ENCODE measurements around the gene GABBR2. TPM values are rescaled to one million over a fixed set of nuclear protein-coding genes. Genes with fewer than 3 reads are reported as not detected.
"Not testable (repeated sequence)": the region's sequence is repeated elsewhere in the genome, so short reads cannot be mapped to it uniquely, and the experiment has no call there.

The GABBR2 gene
- total RNA-seq, 1 experiment from 2014 or later = 0.76 TPM

DNA sequence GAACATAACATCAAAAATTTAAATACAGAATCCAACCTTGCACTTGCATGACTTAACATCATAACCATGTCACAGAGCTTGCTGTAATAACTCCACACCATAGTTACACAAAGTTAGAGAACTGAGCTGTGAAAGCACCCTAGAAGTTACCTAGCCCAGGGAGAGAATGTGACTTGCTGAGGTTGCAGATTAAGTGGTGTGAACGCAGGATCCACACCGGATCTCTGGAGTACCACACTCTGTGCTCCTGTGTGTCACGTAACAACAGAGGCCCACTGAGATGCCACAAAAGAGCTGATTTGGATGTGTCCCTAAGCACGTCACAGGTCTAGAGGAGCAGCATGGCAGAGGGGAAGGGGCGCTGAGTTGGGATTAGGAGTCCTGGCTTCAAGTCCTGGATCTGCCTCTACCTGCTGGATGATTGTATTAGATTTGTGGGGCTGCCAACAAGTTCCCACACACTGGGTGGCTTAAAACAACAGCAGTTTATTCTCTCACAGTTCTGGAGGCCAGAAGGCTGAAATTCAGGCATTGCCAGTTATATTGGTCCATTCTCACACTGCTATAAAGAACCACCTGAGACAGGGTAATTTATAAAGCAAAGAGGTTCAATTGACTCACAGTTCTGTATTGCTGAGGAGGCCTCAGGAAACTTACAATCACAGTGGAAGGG is 240.0 kb downstream of the GABBR2 start:
- H3K4me3 ChIP-seq = no peak overlapping the region
- H4K20me1 ChIP-seq (ENCODE audit: insufficient read depth) = no peaks in the 10 kb centered on the region
- H3K36me3 ChIP-seq (ENCODE audit: low read depth) = no peaks in the 10 kb centered on the region
- no peak overlapping the region for H3K4me2 ChIP-seq
- TF ChIP-seq, protein P1, sequence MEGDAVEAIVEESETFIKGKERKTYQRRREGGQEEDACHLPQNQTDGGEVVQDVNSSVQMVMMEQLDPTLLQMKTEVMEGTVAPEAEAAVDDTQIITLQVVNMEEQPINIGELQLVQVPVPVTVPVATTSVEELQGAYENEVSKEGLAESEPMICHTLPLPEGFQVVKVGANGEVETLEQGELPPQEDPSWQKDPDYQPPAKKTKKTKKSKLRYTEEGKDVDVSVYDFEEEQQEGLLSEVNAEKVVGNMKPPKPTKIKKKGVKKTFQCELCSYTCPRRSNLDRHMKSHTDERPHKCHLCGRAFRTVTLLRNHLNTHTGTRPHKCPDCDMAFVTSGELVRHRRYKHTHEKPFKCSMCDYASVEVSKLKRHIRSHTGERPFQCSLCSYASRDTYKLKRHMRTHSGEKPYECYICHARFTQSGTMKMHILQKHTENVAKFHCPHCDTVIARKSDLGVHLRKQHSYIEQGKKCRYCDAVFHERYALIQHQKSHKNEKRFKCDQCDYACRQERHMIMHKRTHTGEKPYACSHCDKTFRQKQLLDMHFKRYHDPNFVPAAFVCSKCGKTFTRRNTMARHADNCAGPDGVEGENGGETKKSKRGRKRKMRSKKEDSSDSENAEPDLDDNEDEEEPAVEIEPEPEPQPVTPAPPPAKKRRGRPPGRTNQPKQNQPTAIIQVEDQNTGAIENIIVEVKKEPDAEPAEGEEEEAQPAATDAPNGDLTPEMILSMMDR (conservative IDR thresholded peaks at IDR 0.05) = no peak
- TF ChIP-seq EZH2 (IDR thresholded peaks at IDR 0.05; ENCODE audit: low read depth) = no peak
- H3F3A ChIP-seq (ENCODE audit: insufficient read depth, low read depth) = no peaks in the 10 kb centered on the region
- no peaks in the 10 kb centered on the region for H3K9me2 ChIP-seq (ENCODE audit: insufficient read depth)
- H2AFZ ChIP-seq = no peak overlapping the region
- no peak overlapping the region for H3K27ac ChIP-seq
- H3K27me3 ChIP-seq (ENCODE audit: insufficient read depth, low read depth) = no peaks in the 10 kb centered on the region
- H3K9me3 ChIP-seq (ENCODE audit: insufficient read depth, low read depth) = no peaks in the 10 kb centered on the region; the same call in 1 of the 2 replicates
- no peak for DNase-seq
- CTCF ChIA-PET = no interaction called here
- no peaks in the 10 kb centered on the region for H3K79me2 ChIP-seq (ENCODE audit: low read depth)
- BruUV-seq (replicated peaks) = no TSS peak
- no peaks in the 10 kb centered on the region for H3K4me1 ChIP-seq (replicated peaks; ENCODE audit: insufficient read depth)
- intact Hi-C loops (cut with micrococcal nuclease; ENCODE audit: unreplicated experiment) = no loop called here
- POLR2A ChIA-PET (ENCODE audit: unreplicated experiment) = no interaction called here

GRCh38 chr9:98465799-98466198 is 242.9 kb downstream of the GABBR2 start:
- no peak for DNase-seq
- no peaks in the 10 kb centered on the region for H3K9me2 ChIP-seq (ENCODE audit: insufficient read depth)
- peaks cover 14% of the 10 kb centered on the region for H3K9me3 ChIP-seq (ENCODE audit: insufficient read depth, low read depth)
- no peak overlapping the region for H3K4me3 ChIP-seq
- ChIA-PET POLR2A (ENCODE audit: unreplicated experiment) (no interaction called here), CTCF (no interaction called here)
- no peaks in the 10 kb centered on the region for H3K4me1 ChIP-seq (replicated peaks; ENCODE audit: insufficient read depth)
- no peaks in the 10 kb centered on the region for H3F3A ChIP-seq (ENCODE audit: insufficient read depth, low read depth)
- H3K36me3 ChIP-seq (ENCODE audit: low read depth) = no peaks in the 10 kb centered on the region
- H2AFZ ChIP-seq = no peak overlapping the region
- no peaks in the 10 kb centered on the region for H3K27me3 ChIP-seq (ENCODE audit: insufficient read depth, low read depth)
- H3K4me2 ChIP-seq = no peak overlapping the region
- TF ChIP-seq EZH2 (IDR thresholded peaks at IDR 0.05; ENCODE audit: low read depth) = no peak
- TF ChIP-seq, protein P1 (conservative IDR thresholded peaks at IDR 0.05) = no peak
- no peak overlapping the region for H3K27ac ChIP-seq
- H4K20me1 ChIP-seq (ENCODE audit: insufficient read depth) = no peaks in the 10 kb centered on the region
- BruUV-seq (replicated peaks) = no TSS peak
- intact Hi-C loops (cut with micrococcal nuclease; ENCODE audit: unreplicated experiment) = no loop called here
- H3K79me2 ChIP-seq (ENCODE audit: low read depth) = no peaks in the 10 kb centered on the region

GRCh38 chr9:98464156-98464690 is 244.5 kb downstream of the GABBR2 start:
- H2AFZ ChIP-seq; H3K9me2 ChIP-seq (ENCODE audit: insufficient read depth); H3K79me2 ChIP-seq (ENCODE audit: low read depth); CTCF ChIA-PET; H3K4me2 ChIP-seq; H3F3A ChIP-seq (ENCODE audit: insufficient read depth, low read depth); H3K36me3 ChIP-seq (ENCODE audit: low read depth); H3K27ac ChIP-seq; H3K27me3 ChIP-seq (ENCODE audit: insufficient read depth, low read depth); H4K20me1 ChIP-seq (ENCODE audit: insufficient read depth); intact Hi-C loops (cut with micrococcal nuclease; ENCODE audit: unreplicated experiment); POLR2A ChIA-PET (ENCODE audit: unreplicated experiment); BruUV-seq (replicated peaks); DNase-seq; H3K4me3 ChIP-seq; H3K4me1 ChIP-seq (replicated peaks; ENCODE audit: insufficient read depth): not testable (repeated sequence)
- peaks cover 17% of the 10 kb centered on the region for H3K9me3 ChIP-seq (ENCODE audit: insufficient read depth, low read depth)

GRCh38 chr9:98462310-98462709 is 246.4 kb downstream of the GABBR2 start:
- no peak for DNase-seq
- no peaks in the 10 kb centered on the region for H3K36me3 ChIP-seq (ENCODE audit: low read depth)
- CTCF ChIA-PET = no interaction called here
- H3K4me2 ChIP-seq = no peak overlapping the region
- no peaks in the 10 kb centered on the region for H4K20me1 ChIP-seq (ENCODE audit: insufficient read depth)
- H3K4me3 ChIP-seq = no peak overlapping the region
- no peaks in the 10 kb centered on the region for H3K79me2 ChIP-seq (ENCODE audit: low read depth)
- POLR2A ChIA-PET (ENCODE audit: unreplicated experiment) = no interaction called here
- no peak overlapping the region for H3K27ac ChIP-seq
- H3K4me1 ChIP-seq (replicated peaks; ENCODE audit: insufficient read depth) = no peaks in the 10 kb centered on the region
- H2AFZ ChIP-seq = no peak overlapping the region
- no peaks in the 10 kb centered on the region for H3K27me3 ChIP-seq (ENCODE audit: insufficient read depth, low read depth)
- H3F3A ChIP-seq (ENCODE audit: insufficient read depth, low read depth) = no peaks in the 10 kb centered on the region
- peaks cover 17% of the 10 kb centered on the region for H3K9me3 ChIP-seq (ENCODE audit: insufficient read depth, low read depth)
- no peaks in the 10 kb centered on the region for H3K9me2 ChIP-seq (ENCODE audit: insufficient read depth)
- no TSS peak for BruUV-seq (replicated peaks)
- intact Hi-C loops (cut with micrococcal nuclease; ENCODE audit: unreplicated experiment) = no loop called here
- no peak for TF ChIP-seq EZH2 (IDR thresholded peaks at IDR 0.05; ENCODE audit: low read depth)
- TF ChIP-seq, protein P1 (conservative IDR thresholded peaks at IDR 0.05) = no peak
